ENCODE data around the gene PCAT7. TPM values are rescaled to one million over a fixed set of nuclear protein-coding genes. Genes with fewer than 3 reads are reported as not detected.

The PCAT7 gene
- polyA plus RNA-seq, 4 donors = 0.38 to 1.1 (median 0.43) TPM

DNA sequence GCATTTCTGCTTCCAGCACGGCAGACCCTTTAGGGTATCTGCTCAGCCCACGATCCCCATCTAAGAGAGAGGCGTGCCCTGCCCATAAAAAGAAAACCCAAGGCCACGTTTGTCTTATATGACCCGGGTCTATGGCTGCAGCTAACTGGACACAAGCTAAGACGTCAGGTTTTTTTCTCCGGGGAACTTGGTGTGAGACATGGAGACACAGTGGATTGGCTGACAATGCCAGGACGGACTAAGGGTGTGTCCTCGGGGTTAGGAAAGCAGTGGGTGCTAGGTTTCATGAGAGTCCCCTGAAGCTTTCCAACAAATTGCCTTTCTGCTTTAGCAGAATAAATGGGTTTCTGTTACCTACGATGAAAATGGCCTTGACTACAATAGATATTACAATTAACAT lies 45.8 kb downstream of the PCAT7 start:
- no peak for DNase-seq (ENCODE audit: low read depth in 4 of 4, low spot score in 3 of 4)

GRCh38 chr9:94602666-94603065 lies 47.8 kb downstream of the PCAT7 start:
- no peak for DNase-seq (ENCODE audit: low read depth in 4 of 4, low spot score in 3 of 4)

DNA sequence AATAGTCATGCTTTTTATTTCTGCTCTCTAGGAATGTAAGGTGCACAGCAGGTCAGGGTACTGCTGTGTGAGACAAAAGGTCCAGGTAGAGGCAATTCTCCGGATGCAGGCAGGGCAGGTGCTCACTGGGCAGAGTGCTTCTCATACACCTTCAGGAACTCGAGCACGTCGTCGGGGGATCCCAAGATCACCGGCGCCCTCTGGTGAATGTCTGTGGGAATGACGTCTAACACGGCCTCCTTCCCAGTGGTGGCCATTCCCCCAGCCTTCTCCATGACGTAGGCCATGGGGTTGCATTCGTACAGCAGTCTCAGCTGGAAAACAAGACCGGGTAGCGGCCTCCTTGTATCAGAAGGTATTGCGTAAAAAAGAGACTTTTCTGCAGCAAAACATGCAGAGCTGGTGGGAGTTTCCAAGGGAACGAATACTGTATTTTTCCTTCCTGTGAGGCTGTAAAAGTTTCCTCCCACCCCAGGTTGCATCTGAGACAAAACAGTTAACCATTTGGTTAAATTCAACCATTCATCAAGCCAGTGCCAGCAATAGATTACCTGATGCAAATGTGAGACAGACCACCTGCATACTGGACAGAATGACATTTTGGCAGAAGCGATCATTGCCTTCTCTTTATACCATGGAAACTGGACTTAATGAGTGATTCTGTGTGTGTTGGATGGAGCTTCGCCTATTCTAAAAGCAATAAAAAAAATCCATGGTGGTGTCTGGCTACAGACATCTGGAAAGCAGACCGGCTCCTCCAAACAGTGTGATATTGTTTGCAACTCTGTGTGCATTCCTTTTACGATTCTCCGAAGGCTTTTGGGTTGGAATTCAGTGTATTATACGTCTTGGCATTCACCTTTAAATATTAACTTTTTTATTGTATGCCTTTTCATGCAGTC lies 48.6 kb downstream of the PCAT7 start:
- DNase-seq (ENCODE audit: low read depth in 4 of 4, low spot score in 3 of 4) = peak in 3 of 4 donors; percentile 41 to 51 (median 51)

- DNase-seq (ENCODE audit: low read depth in 4 of 4, low spot score in 3 of 4) = no peak
Observed at GRCh38 chr9:94606646-94607422, 52.0 kb downstream of the PCAT7 start.

DNA sequence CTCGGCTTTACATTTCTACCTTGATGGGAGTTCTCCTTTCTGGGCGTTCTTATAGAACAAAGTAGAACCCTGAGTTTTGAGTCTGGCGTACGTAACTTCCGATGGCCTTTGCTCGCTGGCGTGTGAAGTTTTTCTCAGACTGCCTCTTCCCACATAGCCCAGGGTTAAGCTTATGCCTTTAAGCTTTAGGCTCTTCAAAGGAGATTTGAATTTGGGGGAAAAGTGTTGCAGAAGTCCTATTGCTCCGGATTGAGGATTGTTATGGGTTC lies 52.5 kb downstream of the PCAT7 start:
- no peak for DNase-seq (ENCODE audit: low read depth in 4 of 4, low spot score in 3 of 4)

- no peak for DNase-seq (ENCODE audit: low read depth in 4 of 4, low spot score in 3 of 4)
Observed at GRCh38 chr9:94610181-94610606, 55.3 kb downstream of the PCAT7 start.

- no peak for DNase-seq (ENCODE audit: low read depth in 4 of 4, low spot score in 3 of 4)
Observed at GRCh38 chr9:94611638-94612068, 56.8 kb downstream of the PCAT7 start.

DNA sequence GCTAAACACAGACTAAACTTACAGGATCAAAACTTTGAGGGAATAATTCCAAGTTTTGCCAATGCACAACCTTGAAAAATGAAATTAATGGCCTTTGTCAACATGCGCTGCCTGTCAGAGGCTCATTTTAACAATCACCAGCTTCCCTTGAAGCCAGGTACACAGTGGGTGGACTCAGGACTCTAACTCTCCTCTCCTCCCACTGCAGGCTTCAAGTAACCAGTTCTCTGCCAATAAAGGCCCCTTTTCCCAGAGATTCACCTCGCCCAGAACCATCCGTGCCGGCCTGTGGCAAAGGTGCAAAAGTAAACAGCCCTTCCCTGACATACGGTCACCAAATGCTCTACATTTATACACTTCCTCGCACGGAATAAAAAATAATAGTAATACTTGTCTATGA lies 57.2 kb downstream of the PCAT7 start:
- DNase-seq (ENCODE audit: low read depth in 4 of 4, low spot score in 3 of 4) = no peak

- no peak for DNase-seq (ENCODE audit: low read depth in 4 of 4, low spot score in 3 of 4)
Observed at GRCh38 chr9:94613003-94613402, 58.1 kb downstream of the PCAT7 start.

DNA sequence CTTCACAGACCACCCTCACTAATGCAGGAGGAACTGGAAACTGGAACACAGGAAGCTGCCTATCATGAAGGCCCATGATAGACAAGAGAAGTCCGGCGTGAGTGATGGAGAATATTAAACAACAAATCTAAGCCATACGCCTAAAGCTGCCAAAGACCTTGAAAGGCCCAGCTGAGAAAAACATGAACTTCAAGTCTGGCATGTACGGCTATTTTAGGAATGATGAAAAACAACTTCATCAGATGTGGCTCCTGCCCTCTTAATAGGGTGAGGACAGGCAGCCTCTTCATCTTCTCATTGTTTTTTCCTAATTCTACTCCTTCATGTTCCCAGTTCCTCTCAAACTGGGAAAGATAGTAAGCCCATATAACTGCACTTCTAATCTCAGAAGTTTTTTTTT lies 64.1 kb downstream of the PCAT7 start:
- DNase-seq (ENCODE audit: low read depth in 4 of 4, low spot score in 3 of 4) = no peak

Other genes with a start within 250 kb of the PCAT7 start
- not detected for gene NUTM2F, start 226.4 kb upstream of the PCAT7 start, polyA plus RNA-seq (ENCODE audit: insufficient read length in 4 of 4)
- gene FBP2, start 38.7 kb downstream of the PCAT7 start, polyA plus RNA-seq (ENCODE audit: insufficient read length in 4 of 4) = under 1 TPM in 2 of 4 donors, not detected in 2; 0.08 to 0.18 TPM
- gene FBP1, start 84.4 kb downstream of the PCAT7 start, polyA plus RNA-seq (ENCODE audit: insufficient read length in 4 of 4) = 10 to 100 TPM; 49.8 to 64.5 (median 60.2) TPM
- gene AOPEP, start 171.6 kb downstream of the PCAT7 start, polyA plus RNA-seq (ENCODE audit: insufficient read length in 4 of 4) = 10 to 100 TPM; 48.1 to 60.2 (median 52.1) TPM